Measurements from ENCODE around the gene GYG2.

The GYG2 gene

GRCh38 chrX:2819345-2820135, 9.2 kb upstream of the GYG2 start:
- DNase-seq, result no peak

GRCh38 chrX:2820136-2820771, 8.5 kb upstream of the GYG2 start:
- no peak for DNase-seq

- no peak for DNase-seq
Observed at GRCh38 chrX:2823795-2824386, 4.8 kb upstream of the GYG2 start.

GRCh38 chrX:2824886-2825285, 3.8 kb upstream of the GYG2 start:
- DNase-seq, result no peak

- no peak for DNase-seq
Observed at GRCh38 chrX:2828959-2829411, 255 bp downstream of the GYG2 start.

GRCh38 chrX:2829469-2830246, 928 bp downstream of the GYG2 start:
- DNase-seq, result no peak

GRCh38 chrX:2831471-2832228, 2.9 kb downstream of the GYG2 start:
- no peak for DNase-seq

- DNase-seq, result no peak
Observed at GRCh38 chrX:2837961-2838360, 9.2 kb downstream of the GYG2 start.

- DNase-seq, result no peak
Observed at GRCh38 chrX:2840961-2841360, 12.2 kb downstream of the GYG2 start.

GRCh38 chrX:2841537-2841936, 12.8 kb downstream of the GYG2 start:
- no peak for DNase-seq

- no peak for DNase-seq
Observed at GRCh38 chrX:2846992-2847391, 18.3 kb downstream of the GYG2 start.

GRCh38 chrX:2848871-2849301, 20.2 kb downstream of the GYG2 start:
- no peak for DNase-seq

- DNase-seq, result no peak
Observed at GRCh38 chrX:2854918-2855317, 26.2 kb downstream of the GYG2 start.

GRCh38 chrX:2855761-2856160, 27.0 kb downstream of the GYG2 start:
- no peak for DNase-seq

- no peak for DNase-seq
Observed at GRCh38 chrX:2857566-2857965, 28.8 kb downstream of the GYG2 start.

- DNase-seq, result no peak
Observed at GRCh38 chrX:2859197-2859797, 30.6 kb downstream of the GYG2 start.

GRCh38 chrX:2862404-2862803, 33.7 kb downstream of the GYG2 start:
- no peak for DNase-seq

GRCh38 chrX:2863646-2864045, 34.9 kb downstream of the GYG2 start:
- DNase-seq, result no peak

GRCh38 chrX:2867206-2867605, 38.5 kb downstream of the GYG2 start:
- DNase-seq, result no peak

GRCh38 chrX:2870650-2871049, 41.9 kb downstream of the GYG2 start:
- no peak for DNase-seq

- DNase-seq, result no peak
Observed at GRCh38 chrX:2871831-2872230, 43.1 kb downstream of the GYG2 start.

GRCh38 chrX:2872671-2873277, 44.0 kb downstream of the GYG2 start:
- DNase-seq, result no peak
